OCI-LY3 (cell line): ENCODE measurements around the gene HSPA12A.

Experiments used
- H2AFZ ChIP-seq: fragments of 200-600, 300-600 bp; shearing (Covaris generic); 2 replicates; pipeline ENCODE4 v1.6.0; 2014; ENCODE audit warnings: antibody characterized with exemption, low read depth, low read length
- H3K27ac ChIP-seq: fragments of 200-600, 300-600 bp; sonication (generic); 2 replicates; pipeline ENCODE4 v1.5.1; 2014; ENCODE audit warnings: mild to moderate bottlenecking, low read length, moderate library complexity, mixed read lengths
- H3K27me3 ChIP-seq: fragments of 200-600, 300-600 bp; sonication (generic); 2 replicates; pipeline ENCODE4 v1.6.1; 2014; ENCODE audit warnings: low read depth, low read length, mixed read lengths
- H3K36me3 ChIP-seq: fragments of 200-600, 300-600 bp; sonication (generic); replicated peaks from 2 replicates; pipeline ENCODE3; 2014; ENCODE audit warnings: low read depth, low read length, mixed read lengths
- H3K4me1 ChIP-seq: fragments of 300-600, 200-600 bp; sonication (generic); 2 replicates; pipeline ENCODE4 v1.6.1; 2014; ENCODE audit warnings: low read length, mixed read lengths
- H3K4me2 ChIP-seq: fragments of 200-600, 300-600 bp; sonication (generic); 2 replicates; pipeline ENCODE4 v1.6.1; 2014; ENCODE audit warnings: low read length, mixed read lengths
- H3K4me3 ChIP-seq: fragments of 300-600, 200-600 bp; sonication (generic); 2 replicates; pipeline ENCODE4 v1.5.1; 2014; ENCODE audit warnings: antibody characterized with exemption, mild to moderate bottlenecking, low read length, moderate library complexity
- H3K79me2 ChIP-seq: fragments of 300-600, 200-600 bp; shearing (Covaris generic); 2 replicates; pipeline ENCODE4 v1.6.1; 2014; ENCODE audit warnings: mild to moderate bottlenecking, low read length, mixed read lengths
- H3K9ac ChIP-seq: fragments of 300-600, 200-600 bp; shearing (Covaris generic); 2 replicates; pipeline ENCODE4 v1.6.0; 2014; ENCODE audit warnings: mild to moderate bottlenecking, low read length, moderate library complexity
- H3K9me3 ChIP-seq: fragments of 200-600, 300-600 bp; shearing (Covaris generic); 2 replicates; pipeline ENCODE4 v1.6.1; 2014; ENCODE audit warnings: low read length, mixed read lengths; ENCODE audit not compliant: insufficient read depth
- H4K20me1 ChIP-seq: fragments of 200-600, 300-600 bp; sonication (generic); 2 replicates; pipeline ENCODE4 v1.6.1; 2016; ENCODE audit warnings: low read length, mixed read lengths; ENCODE audit not compliant: insufficient read depth
- CTCF ChIP-seq: fragments of 200-600, 300-600 bp; sonication (generic); IDR thresholded peaks from 2 replicates; pipeline ENCODE4 v1.5.1; 2014; ENCODE audit warnings: antibody characterized with exemption, low read length, low read depth
- EZH2phosphoT487 ChIP-seq: fragments of 200-600 bp; shearing (Covaris generic); IDR thresholded peaks from 2 replicates; pipeline ENCODE4 v1.6.1; 2018; ENCODE audit warnings: antibody characterized with exemption, mixed run types, low read depth

Gene HSPA12A

GRCh38 chr10:116744885-116745284, 2.5 kb upstream of the HSPA12A start:
- no peak overlapping the region for H3K9ac ChIP-seq
- H2AFZ ChIP-seq, result no peak overlapping the region
- no peak overlapping the region for H3K27ac ChIP-seq
- no peak overlapping the region for H3K4me2 ChIP-seq
- TF ChIP-seq CTCF (no peak), EZH2phosphoT487 (no peak)
- no peaks in the 10 kb centered on the region for H3K79me2 ChIP-seq
- H3K9me3 ChIP-seq, result no peaks in the 10 kb centered on the region
- no peak overlapping the region for H3K4me3 ChIP-seq
- no peaks in the 10 kb centered on the region for H4K20me1 ChIP-seq
- no peaks in the 10 kb centered on the region for H3K4me1 ChIP-seq
- no peaks in the 10 kb centered on the region for H3K27me3 ChIP-seq
- no peaks in the 10 kb centered on the region for H3K36me3 ChIP-seq

GRCh38 chr10:116744163-116744753, 1.9 kb upstream of the HSPA12A start:
- no peak for TF ChIP-seq CTCF
- TF ChIP-seq EZH2phosphoT487, result no peak
- Histone ChIP-seq H3K27ac (no peak overlapping the region), H2AFZ (no peak overlapping the region), H3K36me3 (no peaks in the 10 kb centered on the region), H3K27me3 (no peaks in the 10 kb centered on the region), H3K4me3 (no peak overlapping the region), H3K4me2 (no peak overlapping the region), H4K20me1 (no peaks in the 10 kb centered on the region), H3K9ac (no peak overlapping the region), H3K4me1 (no peaks in the 10 kb centered on the region), H3K9me3 (no peaks in the 10 kb centered on the region), H3K79me2 (no peaks in the 10 kb centered on the region)

- Histone ChIP-seq H3K27ac (no peak overlapping the region), H3K4me3 (no peak overlapping the region), H3K36me3 (no peaks in the 10 kb centered on the region), H3K9me3 (no peaks in the 10 kb centered on the region), H3K27me3 (no peaks in the 10 kb centered on the region), H3K4me1 (no peaks in the 10 kb centered on the region), H3K79me2 (no peaks in the 10 kb centered on the region), H4K20me1 (no peaks in the 10 kb centered on the region), H3K9ac (no peak overlapping the region), H3K4me2 (no peak overlapping the region), H2AFZ (no peak overlapping the region)
- TF ChIP-seq CTCF (no peak), EZH2phosphoT487 (no peak)
Measured at GRCh38 chr10:116743266-116744064, 1.1 kb upstream of the HSPA12A start.
